ENCODE measurements around the gene KRTAP10-4. TPM values are rescaled to one million over a fixed set of nuclear protein-coding genes. Genes with fewer than 3 reads are reported as not detected.

Gene KRTAP10-4
- total RNA-seq, 1 donor from 2014 or later: not detected

DNA sequence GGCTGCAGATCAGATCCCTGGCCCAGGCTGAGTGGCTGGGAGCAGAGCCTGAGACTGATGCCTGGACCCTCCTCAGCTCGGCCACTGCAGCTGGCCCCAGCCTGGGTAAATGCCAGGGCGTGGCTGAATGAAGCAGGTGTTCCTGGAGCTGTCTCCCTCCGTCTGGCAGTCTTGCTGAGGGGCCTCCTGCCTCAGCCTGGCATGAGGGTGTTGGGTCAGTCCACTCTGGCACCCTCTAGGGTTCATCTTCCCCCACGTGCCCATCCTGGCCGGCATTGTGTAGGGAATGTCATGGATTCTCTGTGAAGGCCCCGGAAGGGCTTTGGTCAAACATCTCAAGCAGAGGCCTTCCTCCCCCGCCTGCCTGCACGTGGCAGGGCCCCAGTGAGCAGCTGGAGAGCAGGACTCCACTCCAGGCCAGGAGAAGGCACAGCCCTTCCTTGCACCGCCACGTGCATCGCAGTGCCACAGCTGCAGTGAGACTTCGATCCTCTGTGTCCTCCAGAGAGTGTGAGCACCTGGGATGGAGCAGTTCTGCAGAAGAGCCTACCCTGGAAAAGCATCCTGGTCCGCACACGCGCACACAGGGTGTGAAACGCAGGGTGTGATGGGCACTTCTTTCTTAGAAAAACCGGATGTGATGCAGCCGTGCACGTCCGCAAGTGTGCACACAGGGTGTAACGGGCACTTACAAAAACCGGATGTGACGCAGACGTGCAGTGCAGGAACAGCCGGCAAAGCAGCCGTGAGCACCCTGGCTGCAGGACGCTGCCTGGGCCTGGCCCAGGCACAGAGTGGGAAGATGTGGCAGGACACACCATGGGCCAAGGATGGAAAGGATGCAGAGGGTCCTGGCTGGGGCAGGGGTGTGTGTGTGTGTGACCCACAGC is 4.6 kb upstream of the KRTAP10-4 start:
- Histone ChIP-seq H2AFZ (ENCODE audit: low read depth, low read length) (no peak overlapping the region), H3K9me3 (ENCODE audit: insufficient read depth, low read depth, low read length) (peaks cover 11% of the 10 kb centered on the region), H3K36me3 (ENCODE audit: insufficient read depth, low read length) (no peaks in the 10 kb centered on the region), H3K4me3 (ENCODE audit: insufficient read depth, low read depth, low read length) (no peak overlapping the region), H3K79me2 (ENCODE audit: insufficient read depth, low read length) (no peaks in the 10 kb centered on the region), H4K20me1 (ENCODE audit: insufficient read depth, low read length) (no peaks in the 10 kb centered on the region), H3K9ac (ENCODE audit: low read length) (no peak overlapping the region), H3K4me2 (ENCODE audit: low read length) (no peak overlapping the region), H3K27ac (ENCODE audit: low read depth, low read length) (no peak overlapping the region), H3K27me3 (ENCODE audit: insufficient read depth, low read length) (no peaks in the 10 kb centered on the region), H3K4me1 (ENCODE audit: insufficient read depth, low read length) (no peaks in the 10 kb centered on the region)
- Mint-ChIP-seq H3K27me3 (ENCODE audit: low read depth, unreplicated experiment) (peaks cover 10% of the 10 kb centered on the region), H3K36me3 (ENCODE audit: low read depth, unreplicated experiment) (peaks cover 6% of the 10 kb centered on the region), H3K9me3 (ENCODE audit: unreplicated experiment) (peaks cover 17% of the 10 kb centered on the region), H3K4me3 (ENCODE audit: unreplicated experiment) (no peak overlapping the region), H3K27ac (ENCODE audit: unreplicated experiment) (no peak overlapping the region), H3K4me1 (ENCODE audit: low read depth, unreplicated experiment) (peaks cover 4% of the 10 kb centered on the region)
- FAIRE-seq: no peak
- TF ChIP-seq EZH2 (IDR thresholded peaks at IDR 0.05; ENCODE audit: insufficient read depth, low read length): no peak
- TF ChIP-seq, protein P1, sequence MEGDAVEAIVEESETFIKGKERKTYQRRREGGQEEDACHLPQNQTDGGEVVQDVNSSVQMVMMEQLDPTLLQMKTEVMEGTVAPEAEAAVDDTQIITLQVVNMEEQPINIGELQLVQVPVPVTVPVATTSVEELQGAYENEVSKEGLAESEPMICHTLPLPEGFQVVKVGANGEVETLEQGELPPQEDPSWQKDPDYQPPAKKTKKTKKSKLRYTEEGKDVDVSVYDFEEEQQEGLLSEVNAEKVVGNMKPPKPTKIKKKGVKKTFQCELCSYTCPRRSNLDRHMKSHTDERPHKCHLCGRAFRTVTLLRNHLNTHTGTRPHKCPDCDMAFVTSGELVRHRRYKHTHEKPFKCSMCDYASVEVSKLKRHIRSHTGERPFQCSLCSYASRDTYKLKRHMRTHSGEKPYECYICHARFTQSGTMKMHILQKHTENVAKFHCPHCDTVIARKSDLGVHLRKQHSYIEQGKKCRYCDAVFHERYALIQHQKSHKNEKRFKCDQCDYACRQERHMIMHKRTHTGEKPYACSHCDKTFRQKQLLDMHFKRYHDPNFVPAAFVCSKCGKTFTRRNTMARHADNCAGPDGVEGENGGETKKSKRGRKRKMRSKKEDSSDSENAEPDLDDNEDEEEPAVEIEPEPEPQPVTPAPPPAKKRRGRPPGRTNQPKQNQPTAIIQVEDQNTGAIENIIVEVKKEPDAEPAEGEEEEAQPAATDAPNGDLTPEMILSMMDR (IDR thresholded peaks at IDR 0.05; ENCODE audit: insufficient read depth, low read depth, low read length): no peak
- DNase-seq (ENCODE audit: low read depth): no peak

DNA sequence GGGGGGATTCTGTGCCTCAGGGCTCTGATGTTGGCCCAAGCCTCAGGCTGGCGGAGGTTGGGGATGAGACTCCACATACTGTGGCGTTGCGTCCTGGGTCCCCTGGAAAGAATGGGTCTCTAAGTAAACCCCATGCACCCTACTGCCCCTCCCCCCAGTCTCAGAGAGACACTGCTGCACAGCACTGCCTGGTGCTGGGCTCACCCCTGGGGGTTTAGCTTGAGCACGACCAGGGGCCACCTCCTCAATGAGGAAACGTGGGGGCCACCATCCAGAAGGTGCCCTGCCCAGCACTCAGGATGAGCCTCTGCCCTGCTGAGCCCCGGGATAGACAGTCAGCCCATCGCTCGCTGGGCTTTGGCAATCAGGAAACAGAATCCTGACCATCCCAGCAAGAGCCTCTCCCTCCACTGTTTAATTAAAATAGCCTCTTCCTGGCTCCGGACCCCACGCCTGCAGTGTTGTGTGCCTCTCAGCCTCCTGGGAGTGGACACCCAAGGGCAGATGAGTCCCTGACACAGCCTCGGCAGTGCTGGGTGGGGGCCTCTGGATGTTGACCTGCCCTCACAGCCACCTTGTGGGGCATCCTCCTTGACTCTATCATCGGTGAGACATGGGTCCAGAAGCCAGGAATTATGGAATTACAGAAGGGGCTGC is 3.5 kb upstream of the KRTAP10-4 start:
- peaks cover 4% of the 10 kb centered on the region for H3K4me1 Mint-ChIP-seq (ENCODE audit: low read depth, unreplicated experiment)
- TF ChIP-seq, protein P1 (IDR thresholded peaks at IDR 0.05; ENCODE audit: insufficient read depth, low read depth, low read length): no peak
- no peak for TF ChIP-seq EZH2 (IDR thresholded peaks at IDR 0.05; ENCODE audit: insufficient read depth, low read length)
- H2AFZ ChIP-seq (ENCODE audit: low read depth, low read length): no peak overlapping the region
- H3K9me3 Mint-ChIP-seq (ENCODE audit: unreplicated experiment): peaks cover 17% of the 10 kb centered on the region
- no peak overlapping the region for H3K27ac ChIP-seq (ENCODE audit: low read depth, low read length)
- DNase-seq (ENCODE audit: low read depth): no peak
- no peaks in the 10 kb centered on the region for H4K20me1 ChIP-seq (ENCODE audit: insufficient read depth, low read length)
- H3K36me3 Mint-ChIP-seq (ENCODE audit: low read depth, unreplicated experiment): peaks cover 6% of the 10 kb centered on the region
- no peaks in the 10 kb centered on the region for H3K4me1 ChIP-seq (ENCODE audit: insufficient read depth, low read length)
- H3K36me3 ChIP-seq (ENCODE audit: insufficient read depth, low read length): no peaks in the 10 kb centered on the region
- H3K27me3 Mint-ChIP-seq (ENCODE audit: low read depth, unreplicated experiment): peaks cover 13% of the 10 kb centered on the region
- H3K4me2 ChIP-seq (ENCODE audit: low read length): no peak overlapping the region
- no peaks in the 10 kb centered on the region for H3K27me3 ChIP-seq (ENCODE audit: insufficient read depth, low read length)
- no peak overlapping the region for H3K9ac ChIP-seq (ENCODE audit: low read length)
- H3K79me2 ChIP-seq (ENCODE audit: insufficient read depth, low read length): no peaks in the 10 kb centered on the region
- no peak for FAIRE-seq
- H3K4me3 Mint-ChIP-seq (ENCODE audit: unreplicated experiment): no peak overlapping the region
- no peak overlapping the region for H3K27ac Mint-ChIP-seq (ENCODE audit: unreplicated experiment)
- peaks cover 11% of the 10 kb centered on the region for H3K9me3 ChIP-seq (ENCODE audit: insufficient read depth, low read depth, low read length)
- no peak overlapping the region for H3K4me3 ChIP-seq (ENCODE audit: insufficient read depth, low read depth, low read length)

All from astrocyte (in vitro differentiated cells and primary cell).